NOMO-1 (cell line): ENCODE measurements around the gene LENEP.

Source experiments
- DNase-seq, 2 experiments: peaks; one replicate each; lab custom pipeline; 2025; ENCODE audit not compliant: unreplicated experiment in 2 of 2; lab: John Stamatoyannopoulos, UW

LENEP gene

GRCh38 chr1:154993572-154994268 is at the start of gene LENEP:
LENEP (plus strand) TSS chr1:154993586; CDS start chr1:154993608, 22 bp downstream.
- DNase-seq, result no peak

GRCh38 chr1:154943649-154944400 is 49.6 kb upstream of the LENEP start:
- DNase-seq, result peak; percentile 69 to 80

DNA sequence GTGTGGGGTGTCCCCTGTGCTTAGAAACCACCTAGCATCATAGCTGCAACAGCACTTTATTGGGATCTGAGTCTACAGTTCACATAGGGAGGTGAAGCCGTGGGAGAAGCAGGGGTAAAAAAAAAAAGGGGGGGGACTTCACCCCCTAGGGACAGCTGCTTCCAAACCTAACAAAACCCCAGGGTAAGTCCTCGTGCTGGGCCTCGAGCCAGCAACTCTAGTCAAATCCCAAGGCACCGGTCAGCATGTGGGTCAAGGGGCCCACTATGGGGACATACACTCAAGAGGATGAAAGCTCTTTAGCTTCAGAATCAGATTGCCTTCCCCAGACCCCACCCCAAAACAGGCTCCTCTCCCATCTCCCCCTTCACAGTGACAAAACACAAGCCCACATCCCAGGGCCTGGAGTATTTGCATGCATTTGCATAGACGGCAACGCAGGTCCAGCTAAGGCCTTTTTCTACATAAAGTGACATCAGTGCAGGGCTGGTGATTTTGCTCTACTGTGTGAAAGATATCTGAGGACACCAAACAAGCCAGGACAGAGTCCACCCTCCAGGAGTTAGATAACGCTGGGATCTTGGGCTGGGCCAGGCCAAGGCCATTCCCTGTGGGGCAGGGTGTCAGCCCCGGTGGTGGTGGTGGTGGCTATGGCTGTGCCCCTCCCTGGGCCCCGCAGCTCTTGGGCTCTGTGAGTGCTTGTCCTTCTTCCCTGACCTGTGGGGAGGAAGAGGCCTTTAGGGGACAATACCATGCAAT is 48.8 kb upstream of the LENEP start:
- DNase-seq, result no peak

- DNase-seq, result no peak
These were observed 48.0 kb upstream of the LENEP start for GRCh38 chr1:154945160-154945961.

DNA sequence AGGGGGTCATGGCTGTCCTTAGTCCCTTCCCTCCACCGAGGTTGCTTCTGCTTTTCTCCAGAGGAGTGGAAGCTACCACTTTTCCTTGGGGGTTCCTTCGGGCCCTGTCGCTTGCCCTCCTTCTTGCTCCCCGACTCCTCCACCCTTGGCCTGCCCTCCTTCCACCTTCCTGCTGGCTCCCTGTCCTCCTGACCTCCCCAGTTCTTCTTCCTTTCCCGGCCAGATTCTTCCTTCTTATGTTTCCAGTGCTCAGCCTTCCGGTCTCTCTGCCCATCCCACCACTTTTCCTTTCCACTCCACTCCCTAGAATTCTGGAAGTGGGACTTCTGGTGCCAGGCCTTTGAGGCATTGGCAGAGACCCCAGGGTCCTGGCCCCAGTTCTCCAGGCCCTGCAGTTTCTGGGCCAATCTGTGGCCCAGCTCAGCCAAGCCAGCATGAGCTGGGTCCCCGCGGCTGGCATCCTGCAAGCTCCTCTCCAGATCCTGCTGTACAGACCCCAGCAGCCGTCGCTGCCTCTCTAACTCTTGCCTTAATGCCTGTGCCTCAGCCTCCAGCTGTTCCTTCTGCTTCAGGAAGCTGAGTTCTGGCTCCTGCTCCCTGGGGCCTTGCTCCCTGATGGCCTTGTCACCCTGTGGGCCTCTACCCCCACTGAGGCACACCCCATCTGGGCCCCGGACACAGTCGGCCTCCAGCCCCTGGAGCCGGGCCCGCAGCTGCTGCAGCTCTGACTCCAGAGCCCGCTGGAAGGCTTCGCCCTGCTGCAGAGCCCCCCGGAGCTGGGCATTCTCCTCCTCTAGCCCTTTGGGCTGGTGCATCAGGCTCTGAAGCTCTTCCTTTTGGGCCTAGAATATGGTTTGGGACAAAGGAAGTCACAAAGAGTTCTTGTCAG is 47.2 kb upstream of the LENEP start:
- no peak for DNase-seq

- DNase-seq, result no peak
These were observed 45.3 kb upstream of the LENEP start for GRCh38 chr1:154948079-154948478.

GRCh38 chr1:154951901-154952657 is 41.3 kb upstream of the LENEP start:
- DNase-seq, result no peak

GRCh38 chr1:154952664-154953063 is 40.7 kb upstream of the LENEP start:
- DNase-seq, result no peak

- no peak for DNase-seq
These were observed 39.8 kb upstream of the LENEP start for GRCh38 chr1:154953611-154954038.

DNA sequence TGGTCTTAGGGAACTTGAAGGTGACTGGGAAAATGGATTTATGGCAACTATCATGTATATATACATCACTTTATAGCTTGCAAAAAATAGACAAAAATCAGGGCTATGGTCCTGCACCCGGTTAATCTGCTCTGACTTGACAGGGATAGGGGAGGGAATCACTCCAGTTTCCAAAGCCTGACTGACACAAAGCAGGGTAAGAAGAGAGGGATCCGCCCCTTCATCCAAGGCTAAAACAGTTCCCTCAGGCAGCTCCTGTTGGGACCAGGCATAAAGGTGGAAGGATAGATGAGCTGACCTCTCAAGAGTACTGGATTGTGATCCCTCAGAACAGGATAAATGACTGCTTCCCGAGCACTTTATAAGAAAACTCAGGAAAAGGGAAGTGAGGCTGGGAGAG is 38.8 kb upstream of the LENEP start:
- DNase-seq, result no peak

DNA sequence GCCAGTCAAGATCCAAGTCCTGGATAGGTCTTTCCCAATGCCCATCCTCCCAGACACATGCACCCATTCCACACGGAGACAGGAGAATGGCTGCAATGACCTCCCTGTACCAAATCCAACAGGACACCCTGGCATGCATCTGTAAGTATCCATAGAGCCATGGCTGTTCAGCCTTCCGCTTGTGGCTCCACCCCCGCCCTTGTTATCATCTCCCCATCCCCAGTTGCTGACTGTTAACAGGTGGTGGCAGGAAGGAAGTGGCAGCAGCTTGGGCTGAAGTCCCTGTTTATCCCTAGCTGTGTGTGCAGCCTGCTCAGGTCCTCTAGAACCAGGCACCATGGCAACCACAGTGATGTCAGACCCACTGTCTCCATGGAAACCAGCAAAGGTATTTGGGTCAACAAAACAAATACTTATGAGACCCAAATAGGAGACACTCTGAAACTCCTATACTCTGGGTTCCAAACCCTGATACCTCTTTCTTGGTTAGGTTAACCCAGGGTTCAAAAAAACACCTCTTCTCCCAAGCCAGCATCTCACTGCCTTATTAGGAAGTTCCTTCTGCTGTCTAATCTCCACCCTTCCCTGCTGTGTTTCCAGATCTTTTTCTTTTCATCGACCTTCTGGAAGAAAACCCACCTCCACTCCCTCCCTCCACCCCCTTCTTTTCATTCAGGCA is 38.2 kb upstream of the LENEP start:
- DNase-seq, result peak in 1 of 2 experiments; percentile 10

DNA sequence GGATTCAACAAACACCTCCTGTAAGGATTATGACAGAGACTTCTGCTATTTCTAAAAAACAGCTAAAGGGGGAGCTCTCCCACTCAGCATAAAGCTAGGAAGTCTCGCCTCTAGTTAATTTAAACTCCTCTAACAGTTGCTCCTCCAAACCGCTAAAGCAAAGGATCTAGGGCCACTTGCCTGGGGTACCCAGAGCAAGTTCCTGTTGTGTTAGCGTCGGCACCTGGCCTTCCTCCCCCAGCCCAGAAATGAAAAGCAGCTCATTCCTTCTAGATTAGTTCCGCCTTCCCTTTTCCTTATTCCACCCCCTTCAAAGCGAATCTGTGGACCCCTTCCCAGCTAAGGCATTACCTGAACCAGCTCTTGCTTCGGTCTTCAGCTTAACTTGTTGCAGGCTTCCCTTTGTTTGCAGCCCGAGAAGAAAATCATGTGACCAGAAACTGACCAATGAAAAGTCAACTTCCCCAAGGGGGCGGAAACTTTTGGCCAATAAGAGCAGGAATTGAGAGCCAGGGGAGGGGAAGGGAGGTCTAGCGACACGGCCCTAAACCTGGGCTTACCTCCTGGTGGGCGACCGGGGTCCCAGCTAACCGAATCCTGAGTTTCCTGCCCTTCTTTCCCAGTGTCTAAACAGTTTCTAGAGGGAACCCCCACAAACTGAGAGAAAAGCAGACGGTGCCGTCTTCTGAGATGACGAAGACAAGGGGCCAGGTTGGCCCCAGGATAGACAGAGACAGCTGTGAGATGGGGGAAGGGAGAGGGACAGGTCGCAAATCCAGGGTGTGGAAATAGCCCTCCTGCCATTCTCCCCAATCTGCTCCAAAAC is 37.5 kb upstream of the LENEP start, which contains the start of gene PBXIP1:
PBXIP1 (minus strand) TSS at position 382 of the 826 bp plus-strand sequence. CDS start 2,378 bp downstream, outside the sequence.
- DNase-seq, result peak; percentile 90 to 93

DNA sequence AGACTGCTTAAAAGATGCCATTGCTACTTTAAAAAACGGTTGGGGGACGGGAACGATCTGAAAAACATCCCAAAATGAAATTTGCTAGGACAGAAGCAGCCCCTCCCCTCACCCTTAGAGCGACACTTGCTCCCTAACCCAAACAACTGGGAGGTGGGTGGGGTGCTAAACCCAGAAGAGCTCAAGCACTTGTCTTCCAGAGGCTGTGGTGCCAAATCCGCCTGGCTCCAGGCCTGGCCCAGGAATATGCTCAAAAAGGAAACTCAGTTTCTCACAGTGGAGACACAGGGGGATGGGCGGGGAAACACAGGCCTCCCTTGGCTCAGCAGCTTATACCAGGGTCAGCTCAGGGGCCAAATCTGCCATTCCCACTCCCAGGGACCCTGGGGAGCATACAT is 36.8 kb upstream of the LENEP start:
- DNase-seq, result no peak

GRCh38 chr1:154957091-154957657 is 36.2 kb upstream of the LENEP start:
- DNase-seq, result no peak

DNA sequence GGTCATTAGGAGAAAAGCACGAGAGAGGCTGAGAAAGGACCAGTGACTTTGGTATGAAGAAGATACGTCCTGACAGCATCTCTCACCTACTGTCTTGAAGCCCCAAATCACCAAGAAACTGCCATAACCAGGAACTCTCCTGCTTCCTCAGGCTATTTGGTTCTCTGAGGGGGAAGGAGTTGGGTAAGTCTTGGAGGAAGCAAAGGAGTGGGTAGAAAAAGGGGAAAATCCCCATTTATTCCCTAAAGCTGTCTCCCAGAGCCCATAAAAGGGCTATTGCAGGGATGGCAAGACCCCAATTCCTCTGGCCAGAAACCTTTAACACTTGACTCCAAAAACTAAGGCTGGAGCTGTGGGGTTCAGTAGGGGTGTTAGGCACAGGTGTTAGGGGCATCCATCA is 35.4 kb upstream of the LENEP start:
- no peak for DNase-seq

- no peak for DNase-seq
These were observed 34.5 kb upstream of the LENEP start for GRCh38 chr1:154958681-154959425.
